Measurements from ENCODE around the gene SEC14L3.

DNA sequence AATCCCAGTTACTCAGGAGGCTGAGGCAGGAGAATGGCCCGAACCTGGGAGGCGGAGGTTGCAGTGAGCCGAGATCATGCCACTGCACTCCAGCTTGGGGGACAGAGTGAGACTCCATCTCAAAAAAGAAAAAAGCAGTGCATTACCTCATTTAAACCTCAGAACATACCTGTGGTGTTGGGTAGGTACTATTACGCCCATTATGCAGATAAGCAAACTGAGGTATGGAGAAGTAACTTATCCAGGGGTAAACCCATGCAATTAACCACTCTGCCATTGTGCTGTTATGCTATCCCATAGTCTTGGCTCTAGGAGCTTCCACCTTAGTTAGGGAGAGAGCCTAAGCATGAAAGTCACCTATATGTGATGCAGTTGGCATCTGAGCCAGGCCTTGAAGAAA lies 2.3 kb upstream of the SEC14L3 start:
- TF ChIP-seq, protein P1, sequence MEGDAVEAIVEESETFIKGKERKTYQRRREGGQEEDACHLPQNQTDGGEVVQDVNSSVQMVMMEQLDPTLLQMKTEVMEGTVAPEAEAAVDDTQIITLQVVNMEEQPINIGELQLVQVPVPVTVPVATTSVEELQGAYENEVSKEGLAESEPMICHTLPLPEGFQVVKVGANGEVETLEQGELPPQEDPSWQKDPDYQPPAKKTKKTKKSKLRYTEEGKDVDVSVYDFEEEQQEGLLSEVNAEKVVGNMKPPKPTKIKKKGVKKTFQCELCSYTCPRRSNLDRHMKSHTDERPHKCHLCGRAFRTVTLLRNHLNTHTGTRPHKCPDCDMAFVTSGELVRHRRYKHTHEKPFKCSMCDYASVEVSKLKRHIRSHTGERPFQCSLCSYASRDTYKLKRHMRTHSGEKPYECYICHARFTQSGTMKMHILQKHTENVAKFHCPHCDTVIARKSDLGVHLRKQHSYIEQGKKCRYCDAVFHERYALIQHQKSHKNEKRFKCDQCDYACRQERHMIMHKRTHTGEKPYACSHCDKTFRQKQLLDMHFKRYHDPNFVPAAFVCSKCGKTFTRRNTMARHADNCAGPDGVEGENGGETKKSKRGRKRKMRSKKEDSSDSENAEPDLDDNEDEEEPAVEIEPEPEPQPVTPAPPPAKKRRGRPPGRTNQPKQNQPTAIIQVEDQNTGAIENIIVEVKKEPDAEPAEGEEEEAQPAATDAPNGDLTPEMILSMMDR (IDR thresholded peaks at IDR 0.05), result no peak
- TF ChIP-seq TCF7L2 (IDR thresholded peaks at IDR 0.05; ENCODE audit: low read depth, low read length) (no peak), SIN3A (IDR thresholded peaks at IDR 0.05; ENCODE audit: borderline replicate concordance, insufficient read depth, low read depth, low read length) (no peak)
